Epithelial cell of proximal tubule (primary cell): ENCODE data around the gene PRDM12. TPM values are rescaled to one million over a fixed set of nuclear protein-coding genes. Genes with fewer than 3 reads are reported as not detected.

Experiments used
- DNase-seq: peaks from one replicate; pipeline ENCODE4 v3.0.0-alpha.2; 2011; ENCODE audit warnings: low read depth
- H3K4me3 ChIP-seq: 2 replicates; pipeline ENCODE4 v1.5.1; 2011; ENCODE audit warnings: low read depth, mild to moderate bottlenecking, low read length
- CTCF ChIP-seq: conservative IDR thresholded peaks from 2 replicates; pipeline ENCODE4 v1.5.1; 2012; ENCODE audit warnings: low read depth, mild to moderate bottlenecking, low read length
- total RNA-seq: library from RNA; depleted of rRNA; stranded (reverse); fragments of >200 nt; gene quantifications from 2 replicates; pipeline ENCODE4 v1.2.3, GENCODE V29; 2015

The PRDM12 gene
- total RNA-seq, 1 donor from 2014 or later = not detected

- TF ChIP-seq CTCF = no peak
- DNase-seq = no peak
- H3K4me3 ChIP-seq = no peak overlapping the region
Measured at GRCh38 chr9:130696996-130697395, 32.6 kb downstream of the PRDM12 start.

DNA sequence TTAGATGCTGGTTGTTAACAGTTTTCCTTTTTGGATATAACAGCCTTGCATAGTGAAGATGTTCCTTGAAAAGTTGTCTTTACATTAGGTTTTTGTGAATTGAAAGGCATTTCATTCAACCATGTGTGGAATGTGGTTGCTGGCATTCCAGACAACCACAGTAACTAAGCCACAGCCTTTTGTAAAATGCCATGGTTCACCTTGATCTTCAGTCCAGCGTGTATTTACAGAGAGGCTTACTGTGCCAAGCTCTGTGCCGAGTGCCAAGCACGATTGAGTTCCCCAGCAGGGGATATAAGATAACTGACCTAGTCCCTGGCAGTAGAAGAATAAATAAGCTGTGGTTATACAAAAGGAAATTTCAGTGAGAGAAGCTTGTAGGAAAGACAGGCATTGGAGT, 34.1 kb downstream of the PRDM12 start:
- no peak for TF ChIP-seq CTCF
- no peak overlapping the region for H3K4me3 ChIP-seq
- DNase-seq = no peak

DNA sequence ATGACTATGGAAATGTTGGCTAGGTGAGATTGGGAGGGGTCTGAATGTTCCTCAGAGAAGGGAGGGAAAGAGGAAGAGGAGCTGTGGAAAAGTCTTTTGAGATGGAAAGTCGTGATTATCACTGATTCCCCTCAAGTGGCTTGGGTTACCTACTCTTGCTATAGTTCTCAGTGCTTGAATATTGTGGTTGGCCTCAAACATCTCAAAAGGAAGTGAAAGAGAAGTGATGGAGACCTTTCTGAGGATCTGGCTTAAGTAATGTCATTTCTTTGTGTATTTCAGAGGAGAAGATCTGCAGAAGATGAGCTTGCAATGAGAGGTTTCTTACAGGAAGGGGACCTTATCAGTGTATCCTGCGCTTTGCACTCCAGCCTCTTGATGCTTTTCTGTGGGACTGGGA, 34.7 kb downstream of the PRDM12 start:
- DNase-seq = no peak
- TF ChIP-seq CTCF = no peak
- H3K4me3 ChIP-seq = no peak overlapping the region

- no peak for DNase-seq
- no peak overlapping the region for H3K4me3 ChIP-seq
- TF ChIP-seq CTCF = peak; percentile 99
Measured at GRCh38 chr9:130701059-130702022, 36.9 kb downstream of the PRDM12 start.

- no peak overlapping the region for H3K4me3 ChIP-seq
- no peak for DNase-seq
- TF ChIP-seq CTCF = no peak
Measured at GRCh38 chr9:130703501-130703900, 39.1 kb downstream of the PRDM12 start.

DNA sequence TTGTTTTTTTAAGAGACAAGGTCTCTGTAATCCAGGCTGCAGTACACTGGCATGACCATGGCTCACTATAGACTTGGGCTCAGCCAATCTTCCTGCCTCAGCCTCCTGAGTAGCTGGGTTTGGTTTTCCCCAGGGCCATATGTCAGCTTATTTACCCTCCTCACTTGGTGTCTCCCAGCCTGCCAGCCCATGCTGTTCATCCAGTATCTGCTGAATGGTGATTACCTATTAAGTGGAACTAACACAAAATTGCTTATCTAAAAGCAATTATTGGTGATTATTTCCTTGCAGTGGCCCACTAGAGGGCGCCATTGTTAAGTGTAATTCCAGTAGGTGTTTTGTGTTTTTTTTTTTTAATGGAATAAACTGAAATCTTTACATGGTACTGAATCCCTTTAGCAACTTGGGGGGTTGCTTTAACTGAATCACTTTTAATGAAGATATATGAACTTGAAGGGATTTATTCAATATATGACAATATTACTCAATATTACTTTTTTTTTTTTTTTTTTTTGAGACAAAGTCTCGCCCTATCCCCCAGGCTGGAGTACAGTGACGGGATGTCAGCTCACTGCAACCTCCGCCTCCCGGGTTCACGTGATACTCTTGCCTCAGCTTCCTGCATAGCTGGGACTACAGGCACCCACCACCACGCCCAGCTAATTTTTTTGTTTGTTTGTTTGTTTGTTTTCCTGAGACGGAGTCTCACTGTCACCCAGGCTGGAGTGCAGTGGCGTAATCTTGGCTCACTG, 43.0 kb downstream of the PRDM12 start:
- TF ChIP-seq CTCF = peak; percentile 73
- no peak for DNase-seq
- no peak overlapping the region for H3K4me3 ChIP-seq
